HG03442 (cell line): ENCODE results near the gene RNF181.
A peak's percentile ranks its signal among the peaks of the same experiment; 100 is the strongest.
"Not testable (repeated sequence)": the region's sequence is repeated elsewhere in the genome, so short reads cannot be mapped to it uniquely, and the experiment has no call there.

ENCODE experiments used
- ATAC-seq: cut with Tn5 transposase; IDR thresholded peaks from one replicate; pipeline ENCODE4 v1.9.1; 2021; ENCODE audit warnings: mild to moderate bottlenecking, moderate library complexity; ENCODE audit not compliant: unreplicated experiment

RNF181 gene, protein sequence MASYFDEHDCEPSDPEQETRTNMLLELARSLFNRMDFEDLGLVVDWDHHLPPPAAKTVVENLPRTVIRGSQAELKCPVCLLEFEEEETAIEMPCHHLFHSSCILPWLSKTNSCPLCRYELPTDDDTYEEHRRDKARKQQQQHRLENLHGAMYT

DNA sequence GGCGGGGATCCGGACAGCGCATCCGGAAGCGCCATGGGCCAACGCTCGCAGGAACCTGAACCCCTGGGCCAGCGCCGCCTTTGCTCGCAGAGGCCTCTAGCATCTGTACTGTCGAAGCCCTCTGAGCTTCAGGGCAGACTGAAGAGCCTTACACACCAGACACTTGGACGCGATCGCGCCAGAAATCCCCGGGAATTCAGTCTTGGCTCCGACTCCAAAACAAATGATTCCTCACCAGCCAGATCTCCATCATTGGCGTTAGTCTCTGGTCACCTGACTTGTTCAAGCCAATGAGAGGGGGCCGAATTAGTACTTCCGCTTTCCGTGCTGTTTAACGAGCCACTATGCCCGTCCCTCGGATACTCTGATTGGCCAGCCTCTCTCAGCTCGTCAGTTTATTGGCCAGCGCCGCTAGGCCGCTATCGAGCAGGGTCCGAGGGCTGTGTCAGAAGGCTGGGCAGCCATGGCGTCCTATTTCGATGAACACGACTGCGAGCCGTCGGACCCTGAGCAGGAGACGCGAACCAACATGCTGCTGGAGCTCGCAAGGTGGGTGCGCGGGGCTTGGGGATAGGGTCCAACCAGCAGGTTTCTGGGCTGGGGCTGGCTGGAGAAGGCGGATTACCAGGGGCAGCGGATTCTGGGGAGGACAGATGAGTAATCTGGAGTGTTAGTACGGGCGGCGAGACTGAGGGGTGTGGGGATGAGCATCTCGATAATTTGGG lies at the start of gene RNF181:
TSS of gene RNF181 (plus strand) at position 445 of the 725 bp plus-strand sequence. CDS start at position 464, 19 bp downstream.
- peak; percentile 99 for ATAC-seq

DNA sequence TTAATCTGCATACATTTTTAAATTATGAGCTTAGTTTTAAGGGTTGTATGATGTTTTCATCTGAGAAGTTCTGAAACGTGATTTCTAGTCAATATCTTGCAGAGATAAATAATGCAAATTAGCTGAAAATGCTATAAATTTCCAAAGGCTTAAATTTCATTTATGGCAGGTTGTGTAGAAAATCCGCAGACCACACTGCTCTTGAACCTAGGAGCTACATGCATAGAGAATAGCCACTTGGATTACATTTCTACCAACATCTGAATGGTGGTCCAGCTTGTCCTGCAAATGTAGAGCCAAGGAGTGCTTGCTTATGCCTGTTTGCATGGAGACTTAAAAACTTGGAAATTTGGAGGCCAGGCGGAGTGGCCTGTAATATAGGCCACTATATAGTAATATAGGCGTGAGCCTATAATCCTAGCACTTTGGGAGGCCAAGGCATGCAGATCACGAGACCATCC lies 49.7 kb upstream of the RNF181 start:
- no peak for ATAC-seq

DNA sequence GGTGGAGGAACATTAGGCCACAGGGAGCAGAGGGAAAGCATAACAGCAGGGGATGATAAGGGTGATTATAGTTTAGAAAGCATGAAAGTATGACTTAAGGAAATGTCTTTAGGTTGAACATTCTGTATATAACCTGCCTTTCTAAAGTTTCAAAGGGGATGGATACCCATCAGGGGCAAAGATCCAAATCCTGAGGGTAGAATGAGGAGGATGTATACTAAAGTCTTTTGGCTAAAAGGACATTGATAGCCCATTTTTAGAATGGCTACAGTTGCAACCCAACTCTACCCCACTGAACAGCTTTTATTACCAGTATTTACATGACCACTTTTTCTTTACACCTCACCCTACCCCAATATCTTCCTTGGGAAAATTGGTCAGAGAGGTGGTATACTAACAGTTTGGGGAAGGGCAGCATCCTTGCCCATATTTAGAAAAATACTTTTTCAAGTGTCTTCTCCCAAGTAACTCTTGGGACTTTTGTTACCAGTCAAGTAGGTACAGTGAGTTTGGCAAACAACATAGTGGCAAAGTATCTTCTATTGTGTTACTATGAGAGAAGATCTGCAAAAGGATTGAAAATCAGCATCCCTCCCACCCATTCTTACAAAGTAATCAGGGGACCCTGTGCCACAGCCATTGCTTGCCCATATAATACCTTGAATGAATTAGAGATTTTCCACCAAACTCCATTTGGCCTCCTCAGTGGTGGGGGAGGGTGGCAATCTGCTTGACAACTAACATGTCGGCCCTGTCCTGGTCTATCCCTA lies 48.3 kb upstream of the RNF181 start:
- no peak for ATAC-seq

DNA sequence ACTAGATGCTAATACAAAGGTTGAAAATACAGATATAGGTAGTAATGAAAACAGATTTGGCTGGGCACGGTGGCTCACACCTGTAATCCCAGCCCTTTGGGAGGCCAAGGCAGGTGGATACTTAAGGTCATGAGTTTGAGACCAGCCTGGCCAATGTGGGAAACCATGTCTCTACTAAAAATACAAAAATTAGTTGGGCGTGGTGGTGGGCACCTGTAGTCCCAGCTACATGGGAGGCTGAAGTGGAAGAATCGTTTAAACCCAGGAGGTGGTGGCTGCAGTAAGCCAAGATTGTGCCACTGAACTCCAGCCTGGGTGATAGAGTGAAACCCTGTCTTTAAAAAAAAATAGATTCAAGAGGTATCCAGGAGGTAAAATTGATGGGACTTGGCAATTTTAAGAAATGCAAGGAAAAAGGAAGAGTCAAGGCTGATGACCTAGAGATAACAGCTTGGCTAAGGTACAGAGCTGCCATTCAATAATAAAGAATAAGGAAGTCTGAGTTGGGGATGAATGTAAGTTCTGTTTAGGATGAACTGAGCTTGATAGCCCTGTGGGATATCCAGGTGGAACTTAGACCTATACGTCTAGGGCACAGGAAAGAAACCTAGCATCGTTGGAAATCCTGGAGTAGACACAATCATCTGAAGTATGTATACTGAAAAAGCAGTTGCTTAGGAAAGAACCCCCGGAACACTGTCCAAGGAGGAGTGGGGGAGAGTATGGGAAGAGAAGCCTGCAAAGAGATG lies 47.5 kb upstream of the RNF181 start:
- no peak for ATAC-seq

DNA sequence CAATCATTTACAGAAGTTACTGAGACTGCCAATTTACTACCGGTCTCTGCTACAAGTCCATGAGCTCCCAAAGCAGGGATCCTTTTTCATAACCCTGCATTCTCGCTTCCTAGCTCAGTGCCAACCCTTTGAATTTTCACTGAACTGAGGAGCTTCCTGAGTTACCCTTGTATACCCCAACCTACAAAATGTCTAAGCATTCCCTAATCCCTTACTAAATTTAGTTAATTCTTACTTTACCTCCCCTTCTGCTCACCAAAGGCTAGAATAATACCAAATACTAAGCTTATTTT lies 47.0 kb upstream of the RNF181 start:
- no peak for ATAC-seq

DNA sequence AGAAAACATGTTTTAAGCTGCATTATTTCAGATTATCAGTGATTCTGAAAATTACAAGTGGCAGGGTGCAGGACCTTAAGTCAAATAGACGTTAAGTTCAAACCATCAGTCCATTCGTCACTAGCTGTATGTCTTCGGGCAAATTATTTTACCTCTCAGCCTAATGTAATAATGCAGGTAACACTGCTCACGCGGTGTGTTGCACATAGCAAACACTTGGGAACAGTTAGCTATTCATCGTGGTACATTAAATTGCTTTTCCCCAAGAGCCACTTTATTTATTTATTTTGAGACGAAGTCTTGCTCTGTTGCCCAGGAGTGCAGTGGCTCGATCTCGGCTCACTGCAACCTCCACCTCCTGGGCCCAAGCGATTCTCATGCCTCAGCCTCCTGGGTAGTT lies 46.5 kb upstream of the RNF181 start:
- ATAC-seq, result no peak

DNA sequence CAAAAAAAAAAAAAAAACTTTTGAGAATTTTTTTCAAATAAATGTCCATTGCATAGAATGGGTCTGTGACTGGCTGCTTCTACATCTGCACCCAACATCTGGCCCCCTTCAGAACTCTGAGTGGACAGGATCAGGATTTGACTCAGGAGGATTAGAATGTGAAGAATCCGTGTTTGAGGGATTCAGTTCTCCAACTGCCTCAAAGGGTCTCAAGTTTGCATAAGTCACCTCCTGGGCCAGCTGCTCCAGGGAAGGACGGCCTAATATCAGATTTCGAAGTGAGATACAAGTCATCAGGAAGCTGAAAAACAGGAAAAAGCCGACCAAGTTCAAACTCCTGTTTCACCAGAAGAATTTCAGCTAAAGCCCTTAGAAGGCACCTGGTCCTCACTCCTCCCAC lies 45.7 kb upstream of the RNF181 start:
- ATAC-seq, result no peak

DNA sequence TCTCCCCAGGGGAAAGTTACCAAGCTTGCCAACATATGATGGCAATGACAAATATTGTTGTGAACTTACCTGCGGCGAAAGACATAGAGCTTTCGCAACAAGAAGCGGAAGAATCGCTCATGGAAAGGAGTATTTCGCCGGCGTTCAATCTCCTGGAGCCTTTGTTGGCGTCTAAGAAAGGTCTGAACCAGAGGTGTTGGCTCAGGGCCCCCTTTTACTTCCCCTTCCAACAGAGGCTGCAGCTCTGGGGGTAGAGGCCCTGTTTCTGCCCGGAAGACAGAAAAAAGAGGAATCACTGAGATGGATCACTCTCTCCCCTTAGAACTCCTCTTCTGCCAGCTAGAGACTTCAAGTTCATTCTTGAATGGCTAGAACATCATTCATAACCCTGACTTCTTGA lies 45.1 kb upstream of the RNF181 start:
- no peak for ATAC-seq

DNA sequence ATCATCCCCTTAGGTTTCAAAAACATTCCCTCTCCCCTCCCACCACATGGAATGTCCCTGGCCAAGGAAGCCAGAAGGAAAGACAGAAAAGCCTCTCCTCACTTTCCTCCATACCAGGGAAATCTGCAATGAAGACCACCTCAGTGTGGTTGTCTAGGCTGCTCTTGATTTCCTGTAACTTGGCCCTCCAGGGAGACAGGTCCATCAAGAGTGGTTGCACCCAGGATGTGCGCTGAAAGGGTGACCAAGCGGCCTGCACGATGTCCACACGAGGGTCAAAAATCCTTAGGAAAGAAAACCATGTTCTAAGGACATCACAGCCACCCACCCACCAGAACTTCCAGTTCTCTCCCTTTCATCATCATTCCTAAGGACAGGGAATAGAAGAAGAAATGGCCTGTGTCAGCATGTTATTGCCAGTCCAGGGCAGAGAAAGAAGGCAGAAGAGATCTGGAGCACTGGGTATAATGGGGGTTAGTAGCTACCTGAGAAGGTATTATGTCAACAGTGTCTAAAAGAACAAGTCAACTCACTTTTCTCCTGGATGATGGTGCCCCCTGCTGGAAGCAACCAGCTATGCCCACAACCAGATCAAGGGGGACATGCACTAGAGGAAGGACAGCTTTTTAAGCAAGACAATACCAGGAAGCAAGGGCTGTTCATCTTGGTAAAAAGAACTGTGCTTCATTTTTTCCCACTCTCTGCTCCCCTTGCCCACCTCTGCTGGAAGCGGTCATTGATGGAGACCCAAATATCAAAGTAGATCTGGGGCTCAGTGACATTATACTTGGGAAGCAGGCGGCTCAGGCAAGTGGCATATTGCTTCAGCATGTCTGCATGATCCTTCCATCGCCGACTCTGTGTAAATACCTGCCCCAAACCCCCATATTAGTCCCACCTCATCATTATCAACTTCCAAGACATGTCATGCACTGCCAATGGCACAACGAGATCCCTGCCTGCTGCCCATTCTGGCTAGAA lies 43.6 kb upstream of the RNF181 start:
- peak; percentile 79 for ATAC-seq

DNA sequence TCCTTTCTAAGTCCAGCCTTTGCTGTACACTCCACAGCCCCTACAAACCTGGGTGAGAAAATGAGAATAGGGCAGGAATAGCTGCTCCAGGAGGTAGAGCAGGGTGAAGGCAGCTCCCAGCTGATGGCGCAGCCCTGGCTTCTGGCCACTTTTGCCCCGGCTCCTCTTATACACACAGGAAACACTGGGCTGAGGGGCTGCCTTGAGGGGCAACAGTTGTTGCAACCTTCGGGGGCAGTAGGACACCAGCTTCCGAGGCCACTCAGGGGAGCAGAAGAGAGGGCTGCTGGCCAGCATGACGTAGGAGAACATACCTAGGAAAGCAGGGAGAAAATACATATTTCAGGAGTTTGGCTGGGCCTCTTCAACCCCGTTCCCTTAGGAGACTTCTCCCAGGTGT lies 42.4 kb upstream of the RNF181 start:
- ATAC-seq, result no peak

DNA sequence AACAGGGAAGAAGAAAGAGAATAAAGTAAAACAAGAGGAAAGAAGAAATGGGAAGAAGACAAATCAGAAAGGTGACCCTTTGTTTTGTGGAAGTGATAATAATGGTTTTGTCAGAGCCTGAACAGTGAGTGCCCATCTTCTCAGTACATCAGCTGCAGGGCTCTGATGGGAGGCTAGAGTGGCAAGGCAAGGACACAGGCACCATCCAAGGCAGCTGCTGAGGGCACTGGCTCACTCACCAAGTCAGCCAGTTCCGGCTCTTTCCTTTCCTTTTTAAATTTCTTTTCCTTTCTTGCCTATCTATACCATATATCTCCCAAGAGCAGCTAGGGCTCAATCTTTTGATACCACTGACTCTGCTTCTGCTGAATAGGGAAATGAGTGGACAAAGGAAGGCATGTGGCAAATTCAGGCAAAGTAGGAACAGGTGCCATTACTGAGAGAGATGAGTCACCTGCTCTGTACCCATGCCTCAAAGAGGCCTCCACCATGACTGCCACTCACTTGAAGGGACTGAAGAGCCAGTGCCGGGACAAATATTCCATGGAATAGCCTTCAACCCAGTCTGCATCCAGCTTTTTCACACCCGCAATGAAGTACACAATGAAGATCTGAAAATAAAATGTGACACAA lies 40.4 kb upstream of the RNF181 start:
- no peak for ATAC-seq

DNA sequence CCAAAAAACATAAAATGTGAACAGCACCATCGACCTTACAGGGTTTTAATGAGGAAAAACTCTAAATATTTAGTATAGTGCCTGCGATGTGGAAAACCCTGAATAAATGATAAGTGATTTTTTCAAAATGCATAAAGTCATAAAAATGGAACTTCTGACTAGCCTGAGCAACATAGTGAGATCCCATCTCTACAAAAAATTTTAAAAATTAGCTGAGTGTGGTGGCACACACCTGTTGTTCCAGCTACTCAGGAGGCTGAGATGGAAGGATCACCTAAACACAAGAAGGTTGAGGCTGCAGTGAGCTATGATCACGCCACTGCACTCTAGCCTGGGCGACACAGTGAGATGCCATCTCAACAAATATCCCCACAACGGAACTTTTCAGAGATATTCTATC lies 38.4 kb upstream of the RNF181 start:
- ATAC-seq, result no peak

DNA sequence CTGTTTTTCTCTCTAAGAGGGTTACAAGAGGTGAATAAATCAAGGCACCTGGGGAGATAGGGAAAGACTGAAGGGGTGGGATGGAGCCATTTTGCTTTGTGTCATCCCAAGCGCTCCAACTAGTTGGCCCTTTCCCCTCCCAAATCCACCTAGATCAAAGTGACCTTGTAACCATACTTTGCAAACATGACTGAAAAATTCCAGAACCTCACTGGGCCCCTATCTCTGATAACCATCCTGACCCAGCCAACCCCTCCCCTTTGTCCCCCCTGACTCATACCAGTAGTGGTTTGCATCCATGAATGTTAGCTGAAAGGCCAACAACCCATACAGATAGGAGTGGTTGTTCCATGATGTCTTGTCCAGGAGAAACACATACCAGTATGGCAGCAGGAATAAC lies 37.4 kb upstream of the RNF181 start:
- ATAC-seq, result no peak

DNA sequence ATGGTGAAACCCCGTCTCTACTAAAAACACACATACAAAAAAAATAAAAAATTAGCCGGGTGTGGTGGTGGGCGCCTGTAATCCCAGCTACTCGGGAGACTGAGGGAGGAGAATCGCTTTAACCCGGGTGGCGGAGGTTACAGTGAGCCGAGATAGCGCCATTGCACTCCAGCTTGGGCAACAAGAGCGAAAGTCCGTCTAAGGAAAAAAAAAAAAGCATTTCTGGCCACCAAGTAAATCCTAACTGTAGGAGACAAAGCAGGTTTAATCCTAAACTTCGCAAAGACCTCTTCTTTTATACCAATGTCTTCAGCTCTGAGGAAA lies 35.2 kb upstream of the RNF181 start:
- not testable (repeated sequence) for ATAC-seq

DNA sequence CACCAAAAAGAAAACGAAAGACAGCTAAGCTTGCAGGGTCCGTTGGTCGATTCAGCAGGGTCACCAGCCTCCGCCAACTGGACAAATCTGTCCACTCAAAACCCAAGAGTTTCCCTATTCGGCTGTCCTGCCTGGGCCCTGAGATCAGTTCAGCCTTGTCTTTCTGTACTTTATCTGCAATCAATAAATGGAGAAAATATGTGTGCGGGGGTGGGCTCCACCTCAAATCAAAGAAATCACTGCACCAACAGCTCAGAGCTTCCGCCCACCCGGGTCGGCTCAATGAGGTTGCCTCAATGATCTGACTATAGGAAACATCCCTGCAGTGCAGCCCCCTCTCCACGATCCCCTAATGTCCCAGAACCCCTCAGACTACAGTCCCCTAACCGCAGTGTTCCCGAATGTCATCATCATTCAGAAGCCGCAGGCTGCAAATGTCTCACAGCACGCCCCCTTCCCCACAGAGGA lies 34.7 kb upstream of the RNF181 start:
- ATAC-seq, result no peak

DNA sequence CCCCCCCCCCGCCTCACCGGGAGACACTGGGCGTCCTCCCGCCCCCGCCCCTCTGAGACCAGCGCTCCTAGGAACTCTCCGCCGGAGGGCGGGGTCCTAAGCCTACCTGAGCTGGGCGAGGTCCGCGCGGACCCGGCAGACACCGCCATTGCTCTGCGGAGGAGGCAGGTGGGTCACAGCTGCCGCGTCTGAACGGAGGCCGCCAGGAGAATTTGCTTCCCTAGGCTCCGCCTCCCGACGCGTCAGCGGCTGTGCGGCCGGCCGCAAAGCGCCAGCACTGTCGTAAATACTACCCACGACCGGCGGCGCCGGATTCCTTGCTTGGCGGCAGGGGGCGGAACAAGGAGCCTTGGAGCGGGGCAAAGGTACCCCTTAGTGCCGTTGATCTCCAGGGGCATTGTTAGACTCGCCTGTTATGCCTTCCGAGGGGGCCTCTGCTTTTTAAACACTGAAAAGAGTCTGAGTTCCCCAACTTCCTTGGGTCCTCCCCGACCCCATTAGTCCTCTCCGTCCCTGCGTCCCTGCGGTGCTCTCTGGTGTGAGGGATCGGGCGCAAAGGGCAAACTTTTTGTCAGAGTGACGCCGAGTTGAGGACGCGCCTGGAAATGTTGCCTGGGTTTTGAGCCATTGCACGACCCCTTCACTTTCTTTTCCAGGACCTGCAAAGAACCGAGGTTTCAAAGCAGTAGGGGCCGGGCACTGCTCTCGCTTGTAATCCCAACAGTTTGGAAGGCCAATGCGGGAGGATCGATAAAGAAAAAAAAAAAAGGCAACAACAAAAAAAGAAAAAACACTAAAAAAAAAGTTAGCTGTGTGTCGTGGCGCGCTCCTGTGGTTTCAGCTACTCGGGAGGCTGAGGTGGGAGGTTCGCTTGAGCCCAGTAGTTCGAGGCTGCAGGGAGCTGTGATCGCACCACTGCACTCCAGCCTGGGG lies 34.0 kb upstream of the RNF181 start, which contains the start of gene GGCX:
TSS of gene GGCX (minus strand) at position 214 of the 933 bp plus-strand sequence. CDS start at position 149, 65 bp downstream.
- peak; percentile 91 for ATAC-seq

DNA sequence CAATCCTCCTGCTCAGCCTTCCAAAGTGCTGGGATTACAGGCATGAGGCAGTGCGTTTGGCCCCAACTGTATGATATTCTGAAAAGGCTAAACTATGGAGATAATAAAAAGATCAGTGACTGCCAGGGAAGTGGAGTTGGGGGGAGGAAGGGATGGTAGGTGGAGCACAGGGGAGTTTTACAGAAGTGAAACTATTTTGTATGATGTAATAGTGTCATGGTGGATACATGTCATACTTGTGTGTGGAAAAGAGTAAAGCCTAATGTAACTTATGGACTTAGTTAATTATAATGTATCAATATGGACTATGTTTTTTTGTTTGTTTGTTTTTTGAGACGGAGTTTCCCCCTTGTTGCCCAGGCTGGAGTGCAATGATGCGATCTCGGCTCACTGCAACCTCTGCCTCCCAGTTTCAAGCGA lies 31.4 kb upstream of the RNF181 start:
- ATAC-seq, result no peak

DNA sequence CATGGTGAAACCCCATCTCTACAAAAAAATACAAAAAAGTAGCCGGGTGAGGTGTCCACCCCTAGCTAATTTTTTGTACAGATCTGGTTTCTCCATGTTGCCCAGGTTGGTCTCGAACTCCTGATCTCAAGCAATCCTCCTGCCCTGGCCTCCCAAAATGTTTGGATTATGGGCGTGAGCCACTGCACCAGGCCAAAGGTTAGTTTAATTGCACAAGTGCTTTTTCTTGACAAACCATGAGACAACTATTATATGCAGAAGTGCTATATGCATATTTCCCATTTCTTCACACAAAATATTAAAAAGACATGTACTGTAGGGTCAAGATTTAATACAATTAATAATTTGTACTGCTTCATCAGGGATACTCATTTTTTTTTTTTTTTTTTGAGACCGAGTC lies 29.3 kb upstream of the RNF181 start:
- no peak for ATAC-seq

DNA sequence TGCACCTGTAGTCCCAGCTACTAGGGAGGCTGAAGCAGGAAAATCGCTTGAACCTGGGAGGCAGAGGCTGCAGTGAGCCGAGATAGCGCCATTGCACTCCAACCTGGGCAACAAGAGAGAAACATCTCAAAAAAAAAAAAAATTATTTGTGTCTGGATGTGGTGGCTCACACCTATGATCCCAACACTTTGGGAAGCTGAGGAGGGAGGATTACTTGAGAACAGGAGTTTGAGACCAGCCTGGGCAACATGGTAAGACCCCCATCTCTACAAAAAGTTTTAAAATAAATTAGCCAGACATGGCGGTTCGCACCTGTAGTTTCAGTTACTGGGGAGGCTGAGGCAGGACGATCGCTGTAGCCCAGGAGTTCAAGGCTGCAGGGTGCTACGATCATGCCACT lies 19.8 kb upstream of the RNF181 start:
- ATAC-seq, result no peak
